IPS-18c (cell line): ENCODE data around the gene TMPRSS11B.
"Not testable (repeated sequence)": the region's sequence is repeated elsewhere in the genome, so short reads cannot be mapped to it uniquely, and the experiment has no call there.

Source experiments
- H3K4me3 ChIP-seq: 2 replicates; pipeline ENCODE4 v1.7.0; 2013; ENCODE audit warnings: low read depth, mild to moderate bottlenecking, low read length, moderate library complexity; ENCODE audit not compliant: insufficient read depth
- H3K9me3 ChIP-seq: one replicate; pipeline ENCODE4 v1.6.1; 2013; ENCODE audit warnings: mild to moderate bottlenecking, low read length, moderate library complexity; ENCODE audit not compliant: control insufficient read depth, insufficient read depth

Gene TMPRSS11B

GRCh38 chr4:68250151-68250930, 4.8 kb upstream of the TMPRSS11B start:
- H3K9me3 ChIP-seq = no peaks in the 10 kb centered on the region
- H3K4me3 ChIP-seq = no peak overlapping the region

GRCh38 chr4:68249434-68249833, 3.9 kb upstream of the TMPRSS11B start:
- no peak overlapping the region for H3K4me3 ChIP-seq
- H3K9me3 ChIP-seq = no peaks in the 10 kb centered on the region

GRCh38 chr4:68240620-68241019, 4.9 kb downstream of the TMPRSS11B start:
- H3K4me3 ChIP-seq = no peak overlapping the region
- no peaks in the 10 kb centered on the region for H3K9me3 ChIP-seq

- H3K9me3 ChIP-seq = no peaks in the 10 kb centered on the region
- no peak overlapping the region for H3K4me3 ChIP-seq
These were observed 16.9 kb downstream of the TMPRSS11B start for GRCh38 chr4:68228568-68228967.

- Histone ChIP-seq H3K9me3 (no peaks in the 10 kb centered on the region), H3K4me3 (no peak overlapping the region)
These were observed 27.4 kb downstream of the TMPRSS11B start for GRCh38 chr4:68218044-68218443.

GRCh38 chr4:68216501-68216900, 29.0 kb downstream of the TMPRSS11B start:
- Histone ChIP-seq H3K4me3 (no peak overlapping the region), H3K9me3 (no peaks in the 10 kb centered on the region)

- no peaks in the 10 kb centered on the region for H3K9me3 ChIP-seq
- no peak overlapping the region for H3K4me3 ChIP-seq
These were observed 36.5 kb downstream of the TMPRSS11B start for GRCh38 chr4:68209003-68209402.

- not testable (repeated sequence) for H3K9me3 ChIP-seq, H3K4me3 ChIP-seq
These were observed 51.2 kb downstream of the TMPRSS11B start for GRCh38 chr4:68194305-68194704.

- Histone ChIP-seq H3K9me3 (peaks cover 4% of the 10 kb centered on the region), H3K4me3 (no peak overlapping the region)
These were observed 52.3 kb downstream of the TMPRSS11B start for GRCh38 chr4:68193194-68193593.

GRCh38 chr4:68187145-68187544, 58.3 kb downstream of the TMPRSS11B start:
- Histone ChIP-seq H3K4me3 (no peak overlapping the region), H3K9me3 (no peaks in the 10 kb centered on the region)

- Histone ChIP-seq H3K9me3 (no peaks in the 10 kb centered on the region), H3K4me3 (no peak overlapping the region)
These were observed 60.6 kb downstream of the TMPRSS11B start for GRCh38 chr4:68184923-68185322.

GRCh38 chr4:68183417-68183816, 62.1 kb downstream of the TMPRSS11B start:
- Histone ChIP-seq H3K9me3 (no peaks in the 10 kb centered on the region), H3K4me3 (no peak overlapping the region)

GRCh38 chr4:68182382-68182820, 63.1 kb downstream of the TMPRSS11B start:
- Histone ChIP-seq H3K4me3 (no peak overlapping the region; the same call in 1 of the 2 replicates), H3K9me3 (no peaks in the 10 kb centered on the region)

- H3K4me3 ChIP-seq = no peak overlapping the region
- H3K9me3 ChIP-seq = no peaks in the 10 kb centered on the region
These were observed 64.5 kb downstream of the TMPRSS11B start for GRCh38 chr4:68180849-68181526.

- H3K4me3 ChIP-seq = no peak overlapping the region
- H3K9me3 ChIP-seq = no peaks in the 10 kb centered on the region
These were observed 68.6 kb downstream of the TMPRSS11B start for GRCh38 chr4:68176904-68177303.
